Measurements from ENCODE around the gene KRT3.

Gene KRT3

DNA sequence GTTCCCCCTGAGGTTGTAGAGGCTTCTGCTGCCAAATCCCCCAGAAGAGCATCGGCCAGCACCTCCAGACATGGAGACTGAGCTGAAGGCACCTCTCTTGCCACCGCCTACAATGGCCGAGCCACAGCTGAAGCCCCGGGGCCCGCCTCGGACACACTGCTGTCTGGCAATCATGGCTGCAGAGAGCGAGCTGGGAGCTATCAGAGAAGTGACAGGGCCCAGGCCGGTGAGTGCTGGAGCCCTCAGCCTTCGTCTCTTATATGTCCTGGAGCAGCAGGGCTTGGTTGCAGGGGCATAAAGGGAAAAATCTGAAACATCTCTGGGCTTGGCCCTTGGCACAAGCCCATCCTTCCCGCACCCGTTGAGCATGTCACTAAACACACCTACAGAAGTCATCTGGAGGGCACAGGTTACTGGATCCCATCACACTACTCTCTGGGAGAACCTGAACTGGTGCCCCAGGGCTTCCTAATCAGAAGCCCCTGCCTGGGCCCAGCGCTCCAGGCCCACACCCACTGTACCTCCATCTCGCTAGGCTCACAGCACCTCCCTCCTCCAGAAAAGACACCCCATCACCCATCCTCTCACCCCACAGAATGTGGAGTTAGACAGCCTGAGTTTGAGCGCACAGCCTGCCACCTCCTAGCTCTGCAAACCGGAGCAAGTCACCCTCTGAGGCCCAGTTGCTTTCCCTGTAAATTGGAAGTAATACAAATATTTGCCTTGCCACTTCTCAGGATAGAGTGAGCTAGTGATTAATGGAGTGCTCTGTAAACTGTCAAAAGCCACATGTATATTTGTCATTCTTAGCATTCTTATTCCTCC is 18.2 kb upstream of the KRT3 start, which contains the start of gene KRT4:
TSS of gene KRT4 (minus strand) at position 232 of the 825 bp plus-strand sequence. CDS start at position 174, 58 bp downstream.
- Histone ChIP-seq H3K9me3 (ENCODE audit: control insufficient read depth in 2 of 2, low read length in 2 of 2) (no peaks in the 10 kb centered on the region), H3K36me3 (ENCODE audit: control insufficient read depth in 2 of 2, insufficient read depth in 2 of 2, low read length in 2 of 2) (no peaks in the 10 kb centered on the region)

GRCh38 chr12:52813203-52813819 is 17.4 kb upstream of the KRT3 start:
- Histone ChIP-seq H3K4me3 (ENCODE audit: low read length in 2 of 2) (no peak overlapping the region), H3K27ac (ENCODE audit: low read depth in 2 of 2, low read length in 2 of 2) (no peak overlapping the region)

More for the DNA sequence above, 18.2 kb upstream of the KRT3 start, which contains the start of gene KRT4:
- Histone ChIP-seq H3K4me3 (ENCODE audit: low read length in 2 of 2) (no peak within 1 kb of the TSS), H3K9ac (ENCODE audit: low read depth in 1 of 2, low read length in 2 of 2) (no peak within 1 kb of the TSS), H3K4me1 (ENCODE audit: control insufficient read depth in 2 of 2, insufficient read depth in 2 of 2, low read length in 2 of 2) (no peaks in the 10 kb centered on the region), H3K27ac (ENCODE audit: low read depth in 2 of 2, low read length in 2 of 2) (no peak within 1 kb of the TSS), H3K27me3 (ENCODE audit: control insufficient read depth in 2 of 2, insufficient read depth in 2 of 2, low read length in 2 of 2) (no peaks in the 10 kb centered on the region)

DNA sequence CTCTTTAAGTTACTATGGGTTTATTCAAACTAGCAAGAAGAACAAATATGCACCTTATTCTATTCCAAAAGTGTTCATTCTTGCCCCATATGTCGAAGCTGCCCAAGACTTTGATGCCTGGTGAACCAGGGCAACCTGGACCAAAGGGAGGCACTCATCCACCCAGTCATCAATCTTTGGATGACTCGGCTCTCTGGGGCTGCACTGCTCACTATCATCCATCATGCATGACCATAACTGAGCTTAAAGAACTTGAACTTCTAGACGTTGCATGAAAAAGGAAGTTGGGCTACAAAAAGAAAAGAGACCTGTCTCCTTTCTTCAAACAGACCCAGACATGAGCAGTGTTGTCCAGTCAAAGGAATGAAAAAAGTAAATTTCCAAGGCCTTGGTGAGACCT is 16.8 kb upstream of the KRT3 start:
- Histone ChIP-seq H3K4me3 (ENCODE audit: low read length in 2 of 2) (no peak overlapping the region), H3K4me1 (ENCODE audit: control insufficient read depth in 2 of 2, insufficient read depth in 2 of 2, low read length in 2 of 2) (no peaks in the 10 kb centered on the region), H3K27ac (ENCODE audit: low read depth in 2 of 2, low read length in 2 of 2) (no peak overlapping the region)

More at GRCh38 chr12:52813203-52813819, 17.4 kb upstream of the KRT3 start:
- H3K4me1 ChIP-seq (ENCODE audit: control insufficient read depth in 2 of 2, insufficient read depth in 2 of 2, low read length in 2 of 2): no peaks in the 10 kb centered on the region
- no peak overlapping the region for H3K9ac ChIP-seq (ENCODE audit: low read depth in 1 of 2, low read length in 2 of 2)
- H3K9me3 ChIP-seq (ENCODE audit: control insufficient read depth in 2 of 2, low read length in 2 of 2): no peaks in the 10 kb centered on the region
- H3K36me3 ChIP-seq (ENCODE audit: control insufficient read depth in 2 of 2, insufficient read depth in 2 of 2, low read length in 2 of 2): no peaks in the 10 kb centered on the region
- no peaks in the 10 kb centered on the region for H3K27me3 ChIP-seq (ENCODE audit: control insufficient read depth in 2 of 2, insufficient read depth in 2 of 2, low read length in 2 of 2)

DNA sequence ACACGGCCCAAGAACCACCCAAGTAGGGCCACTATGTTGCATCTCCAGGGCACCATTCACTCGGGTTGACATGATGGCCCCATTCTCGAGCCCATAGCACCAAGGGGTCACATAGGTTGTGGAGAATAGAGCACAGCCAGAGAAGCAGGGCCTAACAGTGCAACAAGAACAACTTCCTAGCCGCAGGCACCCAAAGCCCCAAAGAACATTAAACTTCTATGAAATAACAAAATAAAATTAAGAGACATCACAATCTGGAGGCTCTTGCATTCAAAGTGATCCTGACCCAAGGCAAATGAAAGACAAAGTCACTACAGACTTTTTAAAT is 16.1 kb upstream of the KRT3 start:
- no peak overlapping the region for H3K9ac ChIP-seq (ENCODE audit: low read depth in 1 of 2, low read length in 2 of 2)
- no peaks in the 10 kb centered on the region for H3K4me1 ChIP-seq (ENCODE audit: control insufficient read depth in 2 of 2, insufficient read depth in 2 of 2, low read length in 2 of 2)
- H3K9me3 ChIP-seq (ENCODE audit: control insufficient read depth in 2 of 2, low read length in 2 of 2): no peaks in the 10 kb centered on the region

More for the DNA sequence above, 16.8 kb upstream of the KRT3 start:
- no peaks in the 10 kb centered on the region for H3K27me3 ChIP-seq (ENCODE audit: control insufficient read depth in 2 of 2, insufficient read depth in 2 of 2, low read length in 2 of 2)
- H3K36me3 ChIP-seq (ENCODE audit: control insufficient read depth in 2 of 2, insufficient read depth in 2 of 2, low read length in 2 of 2): no peaks in the 10 kb centered on the region
- H3K9me3 ChIP-seq (ENCODE audit: control insufficient read depth in 2 of 2, low read length in 2 of 2): no peaks in the 10 kb centered on the region
- H3K9ac ChIP-seq (ENCODE audit: low read depth in 1 of 2, low read length in 2 of 2): no peak overlapping the region

GRCh38 chr12:52811191-52812072 is 15.5 kb upstream of the KRT3 start:
- Histone ChIP-seq H3K9me3 (ENCODE audit: control insufficient read depth in 2 of 2, low read length in 2 of 2) (no peaks in the 10 kb centered on the region), H3K27ac (ENCODE audit: low read depth in 2 of 2, low read length in 2 of 2) (no peak overlapping the region), H3K4me3 (ENCODE audit: low read length in 2 of 2) (no peak overlapping the region), H3K36me3 (ENCODE audit: control insufficient read depth in 2 of 2, insufficient read depth in 2 of 2, low read length in 2 of 2) (no peaks in the 10 kb centered on the region), H3K27me3 (ENCODE audit: control insufficient read depth in 2 of 2, insufficient read depth in 2 of 2, low read length in 2 of 2) (no peaks in the 10 kb centered on the region), H3K9ac (ENCODE audit: low read depth in 1 of 2, low read length in 2 of 2) (no peak overlapping the region), H3K4me1 (ENCODE audit: control insufficient read depth in 2 of 2, insufficient read depth in 2 of 2, low read length in 2 of 2) (no peaks in the 10 kb centered on the region)

More for the DNA sequence above, 16.1 kb upstream of the KRT3 start:
- H3K4me3 ChIP-seq (ENCODE audit: low read length in 2 of 2): no peak overlapping the region
- H3K27ac ChIP-seq (ENCODE audit: low read depth in 2 of 2, low read length in 2 of 2): no peak overlapping the region
- no peaks in the 10 kb centered on the region for H3K27me3 ChIP-seq (ENCODE audit: control insufficient read depth in 2 of 2, insufficient read depth in 2 of 2, low read length in 2 of 2)
- no peaks in the 10 kb centered on the region for H3K36me3 ChIP-seq (ENCODE audit: control insufficient read depth in 2 of 2, insufficient read depth in 2 of 2, low read length in 2 of 2)

DNA sequence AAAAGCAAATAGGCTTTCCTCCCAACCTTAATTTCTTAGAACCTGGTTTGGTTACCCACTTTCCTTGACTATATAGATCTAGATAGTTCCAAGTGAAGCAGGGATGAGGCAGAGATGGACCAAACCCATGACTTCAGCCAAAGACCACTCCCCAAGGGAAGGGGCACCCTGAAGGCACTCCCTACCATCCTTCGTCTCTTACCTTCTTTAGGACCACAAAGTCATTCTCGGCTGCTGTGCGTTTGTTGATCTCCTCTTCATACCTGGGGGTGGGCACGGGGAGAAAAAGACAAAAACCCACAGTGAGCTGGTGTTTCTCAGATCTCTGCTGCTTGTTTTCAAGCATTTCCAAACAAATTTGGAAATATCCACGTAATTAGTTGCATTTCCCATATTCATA is 14.6 kb upstream of the KRT3 start:
- Histone ChIP-seq H3K27ac (ENCODE audit: low read depth in 2 of 2, low read length in 2 of 2) (no peak overlapping the region), H3K27me3 (ENCODE audit: control insufficient read depth in 2 of 2, insufficient read depth in 2 of 2, low read length in 2 of 2) (no peaks in the 10 kb centered on the region), H3K4me1 (ENCODE audit: control insufficient read depth in 2 of 2, insufficient read depth in 2 of 2, low read length in 2 of 2) (no peaks in the 10 kb centered on the region), H3K9ac (ENCODE audit: low read depth in 1 of 2, low read length in 2 of 2) (no peak overlapping the region), H3K36me3 (ENCODE audit: control insufficient read depth in 2 of 2, insufficient read depth in 2 of 2, low read length in 2 of 2) (no peaks in the 10 kb centered on the region), H3K4me3 (ENCODE audit: low read length in 2 of 2) (no peak overlapping the region), H3K9me3 (ENCODE audit: control insufficient read depth in 2 of 2, low read length in 2 of 2) (no peaks in the 10 kb centered on the region)

DNA sequence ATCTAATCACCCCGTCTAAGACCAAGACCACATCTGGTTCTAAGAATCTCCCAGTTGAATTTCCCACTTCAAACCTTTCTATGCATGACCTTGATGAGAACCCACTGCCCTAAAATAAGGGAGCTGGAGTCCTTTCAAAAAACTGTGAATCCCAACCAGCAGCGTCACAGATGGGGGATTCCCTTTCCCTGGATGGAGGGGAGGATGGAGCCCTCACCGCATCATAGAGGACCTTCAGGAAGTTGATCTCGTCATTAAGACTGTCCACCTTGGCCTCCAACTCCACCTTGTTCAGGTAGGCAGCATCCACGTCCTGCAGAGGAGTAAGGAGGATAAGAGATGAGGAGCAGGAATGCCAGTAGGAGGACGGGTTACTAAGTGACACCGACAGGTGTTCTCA is 13.2 kb upstream of the KRT3 start:
- no peak overlapping the region for H3K27ac ChIP-seq (ENCODE audit: low read depth in 2 of 2, low read length in 2 of 2)
- no peaks in the 10 kb centered on the region for H3K4me1 ChIP-seq (ENCODE audit: control insufficient read depth in 2 of 2, insufficient read depth in 2 of 2, low read length in 2 of 2)
- no peaks in the 10 kb centered on the region for H3K27me3 ChIP-seq (ENCODE audit: control insufficient read depth in 2 of 2, insufficient read depth in 2 of 2, low read length in 2 of 2)
- H3K36me3 ChIP-seq (ENCODE audit: control insufficient read depth in 2 of 2, insufficient read depth in 2 of 2, low read length in 2 of 2): no peaks in the 10 kb centered on the region
- H3K4me3 ChIP-seq (ENCODE audit: low read length in 2 of 2): no peak overlapping the region
- H3K9ac ChIP-seq (ENCODE audit: low read depth in 1 of 2, low read length in 2 of 2): no peak overlapping the region
- no peaks in the 10 kb centered on the region for H3K9me3 ChIP-seq (ENCODE audit: control insufficient read depth in 2 of 2, low read length in 2 of 2)

GRCh38 chr12:52808573-52809160 is 12.8 kb upstream of the KRT3 start:
- Histone ChIP-seq H3K36me3 (ENCODE audit: control insufficient read depth in 2 of 2, insufficient read depth in 2 of 2, low read length in 2 of 2) (no peaks in the 10 kb centered on the region), H3K4me3 (ENCODE audit: low read length in 2 of 2) (no peak overlapping the region)

DNA sequence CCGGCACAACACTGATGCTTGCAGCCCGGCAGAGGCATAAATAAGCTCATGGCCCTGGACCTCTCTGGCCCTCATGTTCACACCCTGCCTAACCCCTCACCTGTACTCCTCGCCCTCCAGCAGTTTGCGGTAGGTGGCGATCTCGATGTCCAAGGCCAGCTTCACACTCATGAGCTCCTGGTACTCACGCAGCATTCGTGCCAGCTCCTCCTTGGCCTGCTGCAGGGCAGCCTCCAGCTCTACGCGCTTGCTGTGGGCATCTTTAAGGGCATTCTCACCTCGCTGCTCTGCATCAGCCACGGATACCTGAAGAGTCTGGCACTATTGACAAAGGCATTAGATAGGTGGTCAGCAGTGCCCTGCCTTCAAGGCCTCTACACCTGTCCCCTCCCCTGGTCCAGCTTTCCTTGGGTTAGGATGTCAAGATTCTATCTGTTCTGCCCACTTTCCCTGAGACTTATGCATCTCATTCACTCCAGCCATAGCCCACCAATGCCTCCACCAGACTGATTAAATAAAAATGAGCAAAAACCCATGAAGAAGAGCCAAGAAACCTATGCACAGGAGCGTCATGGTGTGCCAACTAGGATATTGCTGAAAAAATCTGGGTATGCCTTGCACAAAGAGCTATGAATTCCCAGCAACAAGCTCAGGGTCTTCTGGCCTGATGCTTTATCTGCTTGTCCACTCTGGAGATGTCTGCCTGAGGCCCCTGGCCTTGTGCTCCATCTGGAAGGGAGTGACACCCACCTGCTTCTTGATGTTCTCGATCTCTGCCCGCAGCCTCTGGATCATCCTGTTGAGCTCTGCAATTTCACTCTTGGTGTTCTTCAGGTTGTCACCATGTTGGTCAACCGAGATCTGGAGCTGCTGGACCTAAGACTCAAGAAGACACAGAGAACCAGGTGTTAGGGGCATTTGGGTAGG is 11.9 kb upstream of the KRT3 start:
- Histone ChIP-seq H3K9ac (ENCODE audit: low read depth in 1 of 2, low read length in 2 of 2) (no peak overlapping the region), H3K36me3 (ENCODE audit: control insufficient read depth in 2 of 2, insufficient read depth in 2 of 2, low read length in 2 of 2) (no peaks in the 10 kb centered on the region), H3K27ac (ENCODE audit: low read depth in 2 of 2, low read length in 2 of 2) (no peak overlapping the region), H3K4me1 (ENCODE audit: control insufficient read depth in 2 of 2, insufficient read depth in 2 of 2, low read length in 2 of 2) (no peaks in the 10 kb centered on the region), H3K4me3 (ENCODE audit: low read length in 2 of 2) (no peak overlapping the region), H3K27me3 (ENCODE audit: control insufficient read depth in 2 of 2, insufficient read depth in 2 of 2, low read length in 2 of 2) (no peaks in the 10 kb centered on the region), H3K9me3 (ENCODE audit: control insufficient read depth in 2 of 2, low read length in 2 of 2) (no peaks in the 10 kb centered on the region)

More at GRCh38 chr12:52808573-52809160, 12.8 kb upstream of the KRT3 start:
- Histone ChIP-seq H3K9ac (ENCODE audit: low read depth in 1 of 2, low read length in 2 of 2) (no peak overlapping the region), H3K4me1 (ENCODE audit: control insufficient read depth in 2 of 2, insufficient read depth in 2 of 2, low read length in 2 of 2) (no peaks in the 10 kb centered on the region), H3K9me3 (ENCODE audit: control insufficient read depth in 2 of 2, low read length in 2 of 2) (no peaks in the 10 kb centered on the region), H3K27ac (ENCODE audit: low read depth in 2 of 2, low read length in 2 of 2) (no peak overlapping the region), H3K27me3 (ENCODE audit: control insufficient read depth in 2 of 2, insufficient read depth in 2 of 2, low read length in 2 of 2) (no peaks in the 10 kb centered on the region)
